Mammary epithelial cell (primary cell): ENCODE measurements around the gene NPSR1.

Source experiments
- EZH2 ChIP-seq: IDR thresholded peaks from 2 replicates; pipeline ENCODE4 v1.6.1; 2012; ENCODE audit warnings: low read length, inconsistent platforms, borderline replicate concordance
- TF ChIP-seq, protein P1 (sequence below), 2 donors: IDR thresholded peaks in 1 of 2; conservative IDR thresholded peaks in 1 of 2; 2 replicates each; pipeline ENCODE4 v1.5.1; 2011 to 2012; ENCODE audit warnings: inconsistent platforms in 2 of 2, low read length in 2 of 2, mild to moderate bottlenecking in 2 of 2, control low read depth in 1 of 2, low read depth in 1 of 2; ENCODE audit not compliant: insufficient read depth in 1 of 2; ENCODE audit errors: extremely low read depth in 1 of 2

DNA sequence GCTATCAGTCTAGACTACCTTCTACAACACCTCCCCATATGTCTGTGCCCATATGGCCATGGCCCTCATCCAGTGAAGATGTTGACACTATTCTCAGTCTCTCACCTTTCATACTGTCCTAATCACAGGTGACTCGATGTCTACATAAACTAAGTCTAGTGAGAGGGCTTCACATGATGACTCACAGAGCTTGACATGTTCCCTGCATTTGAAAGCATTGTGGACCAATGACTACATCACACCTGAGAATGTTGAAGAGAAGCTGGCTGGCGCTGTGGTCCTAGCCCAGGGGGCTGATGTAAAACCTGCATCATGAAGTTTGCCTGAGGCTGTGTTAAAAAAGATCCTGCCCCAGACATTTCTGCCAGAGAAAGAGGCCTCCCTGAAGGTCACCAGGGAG lies 167.2 kb downstream of the NPSR1 start:
- TF ChIP-seq, protein P1, sequence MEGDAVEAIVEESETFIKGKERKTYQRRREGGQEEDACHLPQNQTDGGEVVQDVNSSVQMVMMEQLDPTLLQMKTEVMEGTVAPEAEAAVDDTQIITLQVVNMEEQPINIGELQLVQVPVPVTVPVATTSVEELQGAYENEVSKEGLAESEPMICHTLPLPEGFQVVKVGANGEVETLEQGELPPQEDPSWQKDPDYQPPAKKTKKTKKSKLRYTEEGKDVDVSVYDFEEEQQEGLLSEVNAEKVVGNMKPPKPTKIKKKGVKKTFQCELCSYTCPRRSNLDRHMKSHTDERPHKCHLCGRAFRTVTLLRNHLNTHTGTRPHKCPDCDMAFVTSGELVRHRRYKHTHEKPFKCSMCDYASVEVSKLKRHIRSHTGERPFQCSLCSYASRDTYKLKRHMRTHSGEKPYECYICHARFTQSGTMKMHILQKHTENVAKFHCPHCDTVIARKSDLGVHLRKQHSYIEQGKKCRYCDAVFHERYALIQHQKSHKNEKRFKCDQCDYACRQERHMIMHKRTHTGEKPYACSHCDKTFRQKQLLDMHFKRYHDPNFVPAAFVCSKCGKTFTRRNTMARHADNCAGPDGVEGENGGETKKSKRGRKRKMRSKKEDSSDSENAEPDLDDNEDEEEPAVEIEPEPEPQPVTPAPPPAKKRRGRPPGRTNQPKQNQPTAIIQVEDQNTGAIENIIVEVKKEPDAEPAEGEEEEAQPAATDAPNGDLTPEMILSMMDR (conservative IDR thresholded peaks at IDR 0.05 in 1 of 2, IDR thresholded peaks at IDR 0.05 in 1 of 2; ENCODE audit: extremely low read depth in 1 of 2, insufficient read depth in 1 of 2, low read depth in 1 of 2, low read length in 2 of 2), result no peak
- TF ChIP-seq EZH2, result no peak
